ENCODE results near the gene CEBPE.

CEBPE gene

DNA sequence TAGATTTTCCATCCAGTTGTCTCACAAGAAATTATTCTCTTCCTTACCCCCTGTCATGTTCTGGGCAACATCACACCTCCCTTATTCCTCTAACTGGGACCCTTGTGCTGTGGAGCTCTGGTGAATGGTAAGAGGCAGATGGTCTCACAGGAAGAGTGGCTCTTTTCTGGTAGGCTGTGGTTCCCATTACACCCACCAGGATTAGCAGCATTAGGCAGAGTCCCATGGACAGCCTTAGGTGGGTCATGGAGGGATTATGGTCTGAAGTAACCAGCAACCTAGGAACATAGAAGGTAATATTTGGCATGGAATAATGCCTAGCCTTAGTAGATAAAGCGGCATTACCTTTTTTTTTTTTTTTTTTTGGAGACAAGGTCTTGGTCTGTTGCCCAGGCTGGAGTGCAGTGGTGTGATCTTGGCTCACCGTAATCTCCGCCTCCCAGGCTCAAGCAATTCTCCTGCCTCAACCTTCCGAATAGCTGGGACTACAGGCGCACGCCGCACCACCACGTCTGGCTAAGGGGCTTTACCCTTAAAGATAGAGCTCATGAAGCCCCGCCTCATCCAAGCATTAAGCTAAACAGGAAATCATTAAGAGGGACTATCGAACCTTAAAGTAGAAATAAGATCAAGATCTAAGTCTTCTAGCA lies 19.7 kb downstream of the CEBPE start:
- TF ChIP-seq, protein P1, sequence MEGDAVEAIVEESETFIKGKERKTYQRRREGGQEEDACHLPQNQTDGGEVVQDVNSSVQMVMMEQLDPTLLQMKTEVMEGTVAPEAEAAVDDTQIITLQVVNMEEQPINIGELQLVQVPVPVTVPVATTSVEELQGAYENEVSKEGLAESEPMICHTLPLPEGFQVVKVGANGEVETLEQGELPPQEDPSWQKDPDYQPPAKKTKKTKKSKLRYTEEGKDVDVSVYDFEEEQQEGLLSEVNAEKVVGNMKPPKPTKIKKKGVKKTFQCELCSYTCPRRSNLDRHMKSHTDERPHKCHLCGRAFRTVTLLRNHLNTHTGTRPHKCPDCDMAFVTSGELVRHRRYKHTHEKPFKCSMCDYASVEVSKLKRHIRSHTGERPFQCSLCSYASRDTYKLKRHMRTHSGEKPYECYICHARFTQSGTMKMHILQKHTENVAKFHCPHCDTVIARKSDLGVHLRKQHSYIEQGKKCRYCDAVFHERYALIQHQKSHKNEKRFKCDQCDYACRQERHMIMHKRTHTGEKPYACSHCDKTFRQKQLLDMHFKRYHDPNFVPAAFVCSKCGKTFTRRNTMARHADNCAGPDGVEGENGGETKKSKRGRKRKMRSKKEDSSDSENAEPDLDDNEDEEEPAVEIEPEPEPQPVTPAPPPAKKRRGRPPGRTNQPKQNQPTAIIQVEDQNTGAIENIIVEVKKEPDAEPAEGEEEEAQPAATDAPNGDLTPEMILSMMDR (conservative IDR thresholded peaks at IDR 0.05; ENCODE audit: low read depth, low read length) = peak; percentile 14
- H3K4me3 ChIP-seq (ENCODE audit: low read depth, low read length) = no peak overlapping the region
- no peak for DNase-seq (ENCODE audit: low read depth)

- TF ChIP-seq, protein P1 (conservative IDR thresholded peaks at IDR 0.05; ENCODE audit: low read depth, low read length) = no peak
- DNase-seq (ENCODE audit: low read depth) = no peak
- H3K4me3 ChIP-seq (ENCODE audit: low read depth, low read length) = no peak overlapping the region
Measured at GRCh38 chr14:23097786-23098185, 21.3 kb downstream of the CEBPE start.

DNA sequence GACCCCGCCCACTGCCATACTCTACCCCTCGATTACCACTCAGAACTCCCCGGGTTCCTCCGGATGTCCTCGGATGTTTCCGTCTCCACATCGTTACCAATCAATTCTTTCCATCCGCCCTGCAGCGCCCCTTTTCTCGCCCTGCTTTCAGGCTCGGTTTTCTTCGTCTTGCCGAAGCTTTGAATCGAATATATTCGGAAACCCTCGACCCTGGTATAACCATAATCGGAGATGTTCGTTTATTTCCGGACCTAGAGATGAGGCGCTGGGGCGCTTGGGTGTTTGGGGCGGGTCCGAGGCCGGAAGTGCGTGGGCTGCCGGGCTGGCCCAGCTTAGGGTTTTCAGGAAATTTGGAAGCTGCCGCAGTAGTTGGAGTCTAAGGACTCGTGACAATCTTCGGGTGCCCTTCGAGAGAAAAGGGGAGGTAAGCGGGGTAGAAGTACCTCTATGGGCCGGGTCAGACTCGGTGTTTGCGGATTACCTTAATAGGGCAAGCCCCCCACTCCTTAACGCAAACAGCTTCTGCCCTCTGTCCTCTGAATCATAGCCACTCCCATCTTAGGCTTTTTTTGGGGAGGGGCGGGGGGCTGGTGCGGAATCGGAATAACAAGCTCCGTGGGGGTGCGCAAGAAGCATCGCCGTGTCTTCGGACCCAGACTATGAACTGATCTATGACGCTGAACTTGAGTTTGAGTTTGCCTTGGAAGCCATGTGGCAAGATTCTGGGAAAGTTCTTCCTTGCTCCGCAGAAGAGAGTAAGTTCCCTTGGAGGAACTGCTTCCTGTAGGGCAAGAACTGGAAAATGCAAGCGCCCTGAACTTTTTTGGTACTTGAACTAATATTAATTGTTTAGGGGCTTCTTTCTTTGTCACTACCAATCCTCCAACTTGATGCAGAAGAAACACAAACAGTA lies 23.6 kb downstream of the CEBPE start, which contains the start of gene C14orf119:
Gene C14orf119, plus strand, starts transcription at position 310 of the 913 bp plus-strand sequence. CDS start 2,154 bp downstream, outside the sequence.
- TF ChIP-seq, protein P1 (conservative IDR thresholded peaks at IDR 0.05; ENCODE audit: low read depth, low read length) = no peak
- DNase-seq (ENCODE audit: low read depth) = peak; percentile 100

GRCh38 chr14:23094666-23095195 lies 24.3 kb downstream of the CEBPE start, which contains the start of gene ACIN1:
Gene ACIN1, minus strand, starts transcription at chr14:23095136. Its CDS starts 24 bp downstream, at chr14:23095112.
- peak; percentile 93 for DNase-seq (ENCODE audit: low read depth)
- peak within 1 kb of the TSS; percentile 99 for H3K4me3 ChIP-seq (ENCODE audit: low read depth, low read length)
- TF ChIP-seq, protein P1 (conservative IDR thresholded peaks at IDR 0.05; ENCODE audit: low read depth, low read length) = no peak

More for the DNA sequence above, 23.6 kb downstream of the CEBPE start, which contains the start of gene C14orf119:
- peak within 1 kb of the TSS; percentile 99 for H3K4me3 ChIP-seq (ENCODE audit: low read depth, low read length)

GRCh38 chr14:23093991-23094665 lies 24.9 kb downstream of the CEBPE start:
- TF ChIP-seq, protein P1 (conservative IDR thresholded peaks at IDR 0.05; ENCODE audit: low read depth, low read length) = peak; percentile 48
- H3K4me3 ChIP-seq (ENCODE audit: low read depth, low read length) = peak overlapping the region; percentile 99
- DNase-seq (ENCODE audit: low read depth) = peak; percentile 24

DNA sequence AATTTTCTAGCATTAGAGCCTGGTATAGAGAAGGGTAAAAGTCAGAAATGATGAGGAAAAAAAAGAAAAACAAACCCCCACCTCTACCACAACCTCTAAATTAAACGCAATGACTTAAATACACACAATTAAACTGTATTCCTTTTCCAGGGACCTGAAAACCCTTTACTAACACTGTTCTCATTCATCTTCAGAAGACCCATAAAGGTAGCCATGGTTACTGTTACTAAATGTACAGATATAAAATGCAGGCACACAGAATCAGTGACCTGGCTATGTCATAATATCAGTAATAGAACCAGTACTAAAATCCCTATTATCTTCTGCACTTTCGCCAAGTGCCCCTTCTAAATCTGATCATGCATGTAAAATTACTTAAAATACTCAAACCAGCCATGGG lies 25.5 kb downstream of the CEBPE start:
- H3K4me3 ChIP-seq (ENCODE audit: low read depth, low read length) = peak overlapping the region; percentile 99
- DNase-seq (ENCODE audit: low read depth) = no peak
- TF ChIP-seq, protein P1 (conservative IDR thresholded peaks at IDR 0.05; ENCODE audit: low read depth, low read length) = no peak

Data from choroid plexus epithelial cell (primary cell).